ENCODE data around the gene EGFL6. TPM values are rescaled to one million over a fixed set of nuclear protein-coding genes. Genes with fewer than 3 reads are reported as not detected.

Gene EGFL6
- total and polyA plus RNA-seq, 2 experiments from 2014 or later: 116 to 131 TPM

- H2AFZ ChIP-seq: no peak overlapping the region
- WGBS (ENCODE audit: low lambda C conversion rate, missing lambda C conversion rate): 61% methylated on average over 2 of the region's 2 CpGs
- H3K9me2 ChIP-seq (replicated peaks; ENCODE audit: insufficient read depth): no peaks in the 10 kb centered on the region
- TF ChIP-seq EZH2 (IDR thresholded peaks at IDR 0.05; ENCODE audit: borderline replicate concordance) (no peak), EZH2phosphoT487 (IDR thresholded peaks at IDR 0.05; ENCODE audit: low read depth, severe bottlenecking, unreplicated experiment) (no peak), CTCF (IDR thresholded peaks at IDR 0.05; ENCODE audit: poor library complexity) (no peak)
- no peaks in the 10 kb centered on the region for H3K4me1 ChIP-seq (ENCODE audit: insufficient read depth)
- no peaks in the 10 kb centered on the region for H3K36me3 ChIP-seq (replicated peaks; ENCODE audit: insufficient read depth, low read depth)
- H3K9me3 ChIP-seq (ENCODE audit: low read depth): no peaks in the 10 kb centered on the region
- no peak overlapping the region for H3K4me3 ChIP-seq
- H3K27me3 ChIP-seq: peaks cover 17% of the 10 kb centered on the region
- H3K79me2 ChIP-seq: no peaks in the 10 kb centered on the region
- H3K27ac ChIP-seq: no peak overlapping the region
- no peak for DNase-seq (ENCODE audit: low spot score)
- H3K4me2 ChIP-seq: no peak overlapping the region
- no peaks in the 10 kb centered on the region for H4K20me1 ChIP-seq (ENCODE audit: insufficient read depth, poor library complexity, severe bottlenecking)
Measured at GRCh38 chrX:13565511-13565910, 3.9 kb upstream of the EGFL6 start.

GRCh38 chrX:13570261-13570605, 832 bp downstream of the EGFL6 start:
- H3K4me3 ChIP-seq: no peak overlapping the region
- H3K27ac ChIP-seq: no peak overlapping the region
- H3K27me3 ChIP-seq: peaks cover 19% of the 10 kb centered on the region
- H2AFZ ChIP-seq: no peak overlapping the region
- peak overlapping the region; percentile 80 for H3K4me2 ChIP-seq
- no peaks in the 10 kb centered on the region for H3K9me2 ChIP-seq (replicated peaks; ENCODE audit: insufficient read depth)
- H3K79me2 ChIP-seq: no peaks in the 10 kb centered on the region
- 58% methylated on average over 9 of the region's 9 CpGs for WGBS (ENCODE audit: low lambda C conversion rate, missing lambda C conversion rate)
- H3K9me3 ChIP-seq (ENCODE audit: low read depth): no peaks in the 10 kb centered on the region
- H3K36me3 ChIP-seq (replicated peaks; ENCODE audit: insufficient read depth, low read depth): no peaks in the 10 kb centered on the region
- no peaks in the 10 kb centered on the region for H3K4me1 ChIP-seq (ENCODE audit: insufficient read depth)
- DNase-seq (ENCODE audit: low spot score): no peak
- no peaks in the 10 kb centered on the region for H4K20me1 ChIP-seq (ENCODE audit: insufficient read depth, poor library complexity, severe bottlenecking)
- TF ChIP-seq EZH2phosphoT487 (IDR thresholded peaks at IDR 0.05; ENCODE audit: low read depth, severe bottlenecking, unreplicated experiment) (no peak), CTCF (IDR thresholded peaks at IDR 0.05; ENCODE audit: poor library complexity) (no peak)

GRCh38 chrX:13571136-13571535, 1.7 kb downstream of the EGFL6 start:
- TF ChIP-seq CTCF (IDR thresholded peaks at IDR 0.05; ENCODE audit: poor library complexity) (no peak), EZH2phosphoT487 (IDR thresholded peaks at IDR 0.05; ENCODE audit: low read depth, severe bottlenecking, unreplicated experiment) (no peak), EZH2 (IDR thresholded peaks at IDR 0.05; ENCODE audit: borderline replicate concordance) (no peak)
- no peak for DNase-seq (ENCODE audit: low spot score)
- Histone ChIP-seq H3K4me3 (no peak overlapping the region), H4K20me1 (ENCODE audit: insufficient read depth, poor library complexity, severe bottlenecking) (no peaks in the 10 kb centered on the region), H3K36me3 (replicated peaks; ENCODE audit: insufficient read depth, low read depth) (no peaks in the 10 kb centered on the region), H3K79me2 (no peaks in the 10 kb centered on the region), H2AFZ (no peak overlapping the region), H3K27ac (no peak overlapping the region), H3K27me3 (peaks cover 19% of the 10 kb centered on the region), H3K4me2 (peak overlapping the region; percentile 37), H3K4me1 (ENCODE audit: insufficient read depth) (no peaks in the 10 kb centered on the region), H3K9me2 (replicated peaks; ENCODE audit: insufficient read depth) (no peaks in the 10 kb centered on the region), H3K9me3 (ENCODE audit: low read depth) (no peaks in the 10 kb centered on the region)
- WGBS (ENCODE audit: low lambda C conversion rate, missing lambda C conversion rate): 63% methylated on average over 5 of the region's 5 CpGs

- no peaks in the 10 kb centered on the region for H4K20me1 ChIP-seq (ENCODE audit: insufficient read depth, poor library complexity, severe bottlenecking)
- whole genome bisulfite sequencing (ENCODE audit: low lambda C conversion rate, missing lambda C conversion rate): 90% methylated on average over 1 of the region's 1 CpG
- DNase-seq (ENCODE audit: low spot score): no peak
- H2AFZ ChIP-seq: no peak overlapping the region
- TF ChIP-seq CTCF (IDR thresholded peaks at IDR 0.05; ENCODE audit: poor library complexity) (no peak), EZH2 (IDR thresholded peaks at IDR 0.05; ENCODE audit: borderline replicate concordance) (no peak), EZH2phosphoT487 (IDR thresholded peaks at IDR 0.05; ENCODE audit: low read depth, severe bottlenecking, unreplicated experiment) (no peak)
- H3K36me3 ChIP-seq (replicated peaks; ENCODE audit: insufficient read depth, low read depth): no peaks in the 10 kb centered on the region
- peaks cover 10% of the 10 kb centered on the region for H3K27me3 ChIP-seq
- no peak overlapping the region for H3K27ac ChIP-seq
- H3K4me2 ChIP-seq: no peak overlapping the region
- no peaks in the 10 kb centered on the region for H3K9me2 ChIP-seq (replicated peaks; ENCODE audit: insufficient read depth)
- H3K9me3 ChIP-seq (ENCODE audit: low read depth): no peaks in the 10 kb centered on the region
- H3K4me1 ChIP-seq (ENCODE audit: insufficient read depth): no peaks in the 10 kb centered on the region
- no peak overlapping the region for H3K4me3 ChIP-seq
- no peaks in the 10 kb centered on the region for H3K79me2 ChIP-seq
Measured at GRCh38 chrX:13574600-13574999, 5.2 kb downstream of the EGFL6 start.

Measured in hepatocyte (in vitro differentiated cells).